HL-60 (cell line): Measurements from ENCODE around the gene AMN1.
"Not testable (repeated sequence)": the region's sequence is repeated elsewhere in the genome, so short reads cannot be mapped to it uniquely, and the experiment has no call there.

ENCODE experiments used
- DNase-seq, 2 experiments: peaks; one replicate each; pipeline ENCODE4 v3.0.0-alpha.2; 2010 to 2020; ENCODE audit warnings: low read depth in 1 of 2, low spot score in 1 of 2
- H3K27ac ChIP-seq: fragments of 250-450 bp; sonication (Bioruptor Pico); replicated peaks from 2 replicates; pipeline ENCODE4 v1.5.1; 2020; ENCODE audit warnings: mild to moderate bottlenecking, moderate library complexity
- H3K27me3 ChIP-seq: fragments of 250-450 bp; sonication (Bioruptor Pico); 2 replicates; pipeline ENCODE4 v1.5.1; 2021; ENCODE audit warnings: mild to moderate bottlenecking, moderate library complexity; ENCODE audit not compliant: insufficient read depth, poor library complexity, severe bottlenecking
- H3K4me3 ChIP-seq: replicated peaks from 2 replicates; pipeline ENCODE4 v1.5.1; 2011; ENCODE audit warnings: mild to moderate bottlenecking, control low read depth, low read length; ENCODE audit not compliant: insufficient read depth
- GABPA ChIP-seq: IDR thresholded peaks from 2 replicates; pipeline ENCODE4 v1.6.1; 2012; ENCODE audit warnings: low read depth
- POLR2AphosphoS5 ChIP-seq: IDR thresholded peaks from 2 replicates; pipeline ENCODE4 v1.6.1; 2012; ENCODE audit warnings: low read depth
- SPI1 ChIP-seq: IDR thresholded peaks from 2 replicates; pipeline ENCODE4 v1.6.1; 2012; ENCODE audit warnings: low read depth, mild to moderate bottlenecking, borderline replicate concordance
- TF ChIP-seq, protein P1 (sequence below): IDR thresholded peaks from 2 replicates; pipeline ENCODE4 v1.6.1; 2012; ENCODE audit warnings: low read depth; ENCODE audit not compliant: insufficient replicate concordance
- TF ChIP-seq, protein P2 (sequence below): IDR thresholded peaks from one replicate; pipeline ENCODE4 v1.5.1; 2011; ENCODE audit warnings: low read length, control low read depth, inconsistent platforms; ENCODE audit not compliant: insufficient read depth

AMN1 gene

DNA sequence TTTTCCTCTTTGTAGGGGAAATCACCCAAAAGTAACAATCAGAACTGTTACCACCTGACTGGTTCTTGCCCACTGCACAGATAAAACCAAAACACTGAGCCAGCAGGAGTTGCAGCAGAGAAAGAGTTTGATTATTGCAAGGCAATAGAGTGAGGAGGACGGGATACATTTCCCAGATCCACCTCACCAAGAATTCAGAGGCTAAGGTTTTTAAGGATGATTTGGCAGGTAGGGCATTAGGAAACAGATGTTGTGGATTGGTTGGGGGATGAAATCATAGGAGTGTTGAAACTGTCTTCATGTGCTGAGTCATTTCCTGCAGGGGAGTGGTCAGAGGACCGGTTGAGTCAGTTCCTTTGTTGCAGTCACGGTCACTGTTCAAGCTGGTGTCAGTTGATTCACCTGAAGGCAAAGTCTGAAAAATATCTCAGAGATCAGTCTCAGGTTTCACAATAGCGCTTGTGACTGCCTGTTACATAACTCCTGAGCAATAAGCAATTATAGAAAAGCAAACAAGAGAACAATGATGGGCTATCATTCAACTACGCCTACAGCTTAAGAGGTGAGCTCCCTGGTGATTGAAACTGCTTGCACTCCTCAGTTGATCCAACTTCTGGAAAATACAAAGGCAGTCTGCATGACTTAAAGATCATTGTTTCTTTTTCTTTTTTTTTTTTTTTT lies 20.3 kb upstream of the AMN1 start:
- TF ChIP-seq, protein P1, sequence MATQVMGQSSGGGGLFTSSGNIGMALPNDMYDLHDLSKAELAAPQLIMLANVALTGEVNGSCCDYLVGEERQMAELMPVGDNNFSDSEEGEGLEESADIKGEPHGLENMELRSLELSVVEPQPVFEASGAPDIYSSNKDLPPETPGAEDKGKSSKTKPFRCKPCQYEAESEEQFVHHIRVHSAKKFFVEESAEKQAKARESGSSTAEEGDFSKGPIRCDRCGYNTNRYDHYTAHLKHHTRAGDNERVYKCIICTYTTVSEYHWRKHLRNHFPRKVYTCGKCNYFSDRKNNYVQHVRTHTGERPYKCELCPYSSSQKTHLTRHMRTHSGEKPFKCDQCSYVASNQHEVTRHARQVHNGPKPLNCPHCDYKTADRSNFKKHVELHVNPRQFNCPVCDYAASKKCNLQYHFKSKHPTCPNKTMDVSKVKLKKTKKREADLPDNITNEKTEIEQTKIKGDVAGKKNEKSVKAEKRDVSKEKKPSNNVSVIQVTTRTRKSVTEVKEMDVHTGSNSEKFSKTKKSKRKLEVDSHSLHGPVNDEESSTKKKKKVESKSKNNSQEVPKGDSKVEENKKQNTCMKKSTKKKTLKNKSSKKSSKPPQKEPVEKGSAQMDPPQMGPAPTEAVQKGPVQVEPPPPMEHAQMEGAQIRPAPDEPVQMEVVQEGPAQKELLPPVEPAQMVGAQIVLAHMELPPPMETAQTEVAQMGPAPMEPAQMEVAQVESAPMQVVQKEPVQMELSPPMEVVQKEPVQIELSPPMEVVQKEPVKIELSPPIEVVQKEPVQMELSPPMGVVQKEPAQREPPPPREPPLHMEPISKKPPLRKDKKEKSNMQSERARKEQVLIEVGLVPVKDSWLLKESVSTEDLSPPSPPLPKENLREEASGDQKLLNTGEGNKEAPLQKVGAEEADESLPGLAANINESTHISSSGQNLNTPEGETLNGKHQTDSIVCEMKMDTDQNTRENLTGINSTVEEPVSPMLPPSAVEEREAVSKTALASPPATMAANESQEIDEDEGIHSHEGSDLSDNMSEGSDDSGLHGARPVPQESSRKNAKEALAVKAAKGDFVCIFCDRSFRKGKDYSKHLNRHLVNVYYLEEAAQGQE = no peak
- TF ChIP-seq GABPA (peak; percentile 59), SPI1 (peak; percentile 30; the same call in 1 of the 2 replicates), POLR2AphosphoS5 (peak; percentile 92)
- TF ChIP-seq, protein P2, sequence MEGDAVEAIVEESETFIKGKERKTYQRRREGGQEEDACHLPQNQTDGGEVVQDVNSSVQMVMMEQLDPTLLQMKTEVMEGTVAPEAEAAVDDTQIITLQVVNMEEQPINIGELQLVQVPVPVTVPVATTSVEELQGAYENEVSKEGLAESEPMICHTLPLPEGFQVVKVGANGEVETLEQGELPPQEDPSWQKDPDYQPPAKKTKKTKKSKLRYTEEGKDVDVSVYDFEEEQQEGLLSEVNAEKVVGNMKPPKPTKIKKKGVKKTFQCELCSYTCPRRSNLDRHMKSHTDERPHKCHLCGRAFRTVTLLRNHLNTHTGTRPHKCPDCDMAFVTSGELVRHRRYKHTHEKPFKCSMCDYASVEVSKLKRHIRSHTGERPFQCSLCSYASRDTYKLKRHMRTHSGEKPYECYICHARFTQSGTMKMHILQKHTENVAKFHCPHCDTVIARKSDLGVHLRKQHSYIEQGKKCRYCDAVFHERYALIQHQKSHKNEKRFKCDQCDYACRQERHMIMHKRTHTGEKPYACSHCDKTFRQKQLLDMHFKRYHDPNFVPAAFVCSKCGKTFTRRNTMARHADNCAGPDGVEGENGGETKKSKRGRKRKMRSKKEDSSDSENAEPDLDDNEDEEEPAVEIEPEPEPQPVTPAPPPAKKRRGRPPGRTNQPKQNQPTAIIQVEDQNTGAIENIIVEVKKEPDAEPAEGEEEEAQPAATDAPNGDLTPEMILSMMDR = no peak
- Histone ChIP-seq H3K27ac (peak overlapping the region; percentile 78), H3K27me3 (no peaks in the 10 kb centered on the region), H3K4me3 (no peak overlapping the region)
- DNase-seq = peak; percentile 95 to 100

DNA sequence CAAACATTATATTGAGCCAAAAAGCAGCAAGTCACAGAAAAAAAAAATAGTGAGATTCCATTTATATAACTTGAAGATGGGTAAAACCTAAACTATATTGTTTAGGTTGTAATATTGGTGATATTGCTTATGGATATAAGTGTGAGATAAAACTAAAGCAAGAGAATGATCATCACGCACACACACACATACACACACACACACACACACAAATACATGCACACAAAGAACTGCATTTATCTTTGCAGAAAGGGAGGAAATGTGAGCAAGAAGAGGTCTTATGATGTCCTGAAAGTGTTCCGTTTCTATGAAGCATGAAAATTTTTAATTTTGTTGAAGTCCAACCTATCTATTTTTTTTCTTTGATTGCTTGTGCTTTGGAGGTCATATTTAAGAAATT lies 16.4 kb upstream of the AMN1 start:
- H3K27me3 ChIP-seq = no peaks in the 10 kb centered on the region
- TF ChIP-seq SPI1 (no peak), POLR2AphosphoS5 (no peak), GABPA (no peak)
- TF ChIP-seq, protein P1 = no peak
- TF ChIP-seq, protein P2 = no peak
- no peak overlapping the region for H3K27ac ChIP-seq
- DNase-seq = no peak
- no peak overlapping the region for H3K4me3 ChIP-seq

DNA sequence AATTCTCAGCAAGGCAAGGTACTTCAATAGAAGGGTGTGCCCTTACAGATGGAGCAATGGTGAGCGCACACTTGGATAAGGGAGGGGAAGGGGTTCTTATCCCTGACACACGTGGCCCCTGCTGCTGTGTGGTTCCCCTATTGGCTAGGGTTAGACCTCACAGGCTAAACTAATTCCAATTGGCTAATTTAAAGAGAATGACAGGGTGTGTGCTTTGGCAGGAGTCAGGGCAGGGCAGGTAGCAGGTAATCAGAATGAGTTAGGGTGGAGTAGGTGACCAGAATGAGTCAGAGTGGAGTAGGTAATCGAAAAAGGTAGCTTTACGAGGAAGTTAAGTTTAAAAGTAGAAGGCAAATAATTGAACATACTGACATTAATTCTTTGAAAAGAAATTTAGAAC lies 15.5 kb upstream of the AMN1 start:
- not testable (repeated sequence) for H3K27me3 ChIP-seq, DNase-seq, H3K27ac ChIP-seq, H3K4me3 ChIP-seq

DNA sequence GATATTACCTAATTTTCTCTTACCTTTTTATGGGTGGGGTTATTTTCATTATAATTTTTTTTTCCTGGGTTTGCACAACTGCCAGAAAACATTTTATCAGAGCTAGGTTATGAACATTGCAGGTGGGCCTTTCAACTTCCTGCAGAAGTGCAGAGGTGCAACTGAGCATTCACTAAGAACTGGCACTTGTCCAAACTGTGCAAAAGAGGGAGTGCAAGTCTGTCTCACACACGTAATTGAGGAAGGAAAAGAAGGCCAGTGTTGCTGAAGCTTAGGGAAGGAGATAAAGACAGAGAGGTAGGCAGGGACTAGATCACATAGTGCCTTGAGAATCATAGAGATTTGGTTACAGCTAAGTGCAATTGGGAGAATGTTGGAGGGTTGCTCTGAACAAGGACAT lies 14.1 kb upstream of the AMN1 start:
- H3K4me3 ChIP-seq = no peak overlapping the region
- peak overlapping the region; percentile 1; the same call in 1 of the 2 replicates for H3K27ac ChIP-seq
- peak; percentile 49; the same call in 1 of the 2 replicates for TF ChIP-seq POLR2AphosphoS5
- TF ChIP-seq GABPA = no peak
- TF ChIP-seq, protein P1 = no peak
- H3K27me3 ChIP-seq = no peaks in the 10 kb centered on the region
- peak; percentile 38 to 79 for DNase-seq
